Testis (tissue), 2 donors: ENCODE measurements around the gene NIPSNAP2.
"Not testable (repeated sequence)": the region's sequence is repeated elsewhere in the genome, so short reads cannot be mapped to it uniquely, and the experiment has no call there.

Experiments used
- CTCF ChIP-seq, 3 experiments: fragments of 450-650 bp in 2 of 3; fragments of 200-600 bp in 1 of 3; sonication (generic) in 1 of 3; IDR thresholded peaks; one replicate each; pipeline ENCODE4 v1.5.1; 2016 to 2019; ENCODE audit warnings: antibody characterized with exemption in 3 of 3, mild to moderate bottlenecking in 2 of 3, moderate library complexity in 1 of 3
- POLR2A ChIP-seq: fragments of 450-650 bp; IDR thresholded peaks from one replicate; pipeline ENCODE4 v1.6.1; 2017; ENCODE audit warnings: antibody characterized with exemption, mild to moderate bottlenecking, moderate library complexity

- not testable (repeated sequence) for TF ChIP-seq CTCF (IDR thresholded peaks at IDR 0.05); POLR2A
Observed at GRCh38 chr7:55952352-55952671, 12.1 kb upstream of the NIPSNAP2 start.
